ENCODE results near the gene HCAR2.
"Not testable (repeated sequence)": the region's sequence is repeated elsewhere in the genome, so short reads cannot be mapped to it uniquely, and the experiment has no call there.

DNA sequence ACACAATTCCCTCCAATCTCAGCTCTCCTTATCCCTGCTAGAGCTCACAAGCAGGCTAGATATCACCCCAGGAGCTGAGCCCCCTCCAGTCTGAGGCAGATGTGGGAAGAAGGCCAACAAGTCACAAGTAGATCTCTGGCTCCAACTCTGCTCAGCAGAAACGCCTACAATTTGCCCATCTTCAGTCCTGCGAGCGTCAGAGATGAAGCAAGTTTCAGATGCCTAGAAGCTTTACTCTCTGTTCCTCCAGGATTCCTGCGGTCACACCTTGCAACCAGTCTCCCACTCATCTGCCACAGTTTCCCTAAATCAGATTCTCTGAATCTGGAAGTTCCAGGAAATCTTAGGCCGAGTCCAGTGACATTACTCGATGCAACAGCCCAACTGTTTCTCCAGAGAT lies 12.1 kb upstream of the HCAR2 start:
- TF ChIP-seq ZNF746 (CRISPR knock-in tag; IDR thresholded peaks at IDR 0.05); MXI1 (IDR thresholded peaks at IDR 0.05; ENCODE audit: borderline replicate concordance, low read depth, low read length); FOXA1 (IDR thresholded peaks at IDR 0.05); FOXA1 (CRISPR knock-in tag; IDR thresholded peaks at IDR 0.05); SRSF4 (IDR thresholded peaks at IDR 0.05; ENCODE audit: low read depth, low read length, poor library complexity, severe bottlenecking); CBFB (CRISPR knock-in tag; IDR thresholded peaks at IDR 0.05); CTCF (CRISPR knock-in tag; IDR thresholded peaks at IDR 0.05); PRMT3 (CRISPR knock-in tag; IDR thresholded peaks at IDR 0.05; ENCODE audit: borderline replicate concordance, low read depth): not testable (repeated sequence)
- TF ChIP-seq, protein P1, sequence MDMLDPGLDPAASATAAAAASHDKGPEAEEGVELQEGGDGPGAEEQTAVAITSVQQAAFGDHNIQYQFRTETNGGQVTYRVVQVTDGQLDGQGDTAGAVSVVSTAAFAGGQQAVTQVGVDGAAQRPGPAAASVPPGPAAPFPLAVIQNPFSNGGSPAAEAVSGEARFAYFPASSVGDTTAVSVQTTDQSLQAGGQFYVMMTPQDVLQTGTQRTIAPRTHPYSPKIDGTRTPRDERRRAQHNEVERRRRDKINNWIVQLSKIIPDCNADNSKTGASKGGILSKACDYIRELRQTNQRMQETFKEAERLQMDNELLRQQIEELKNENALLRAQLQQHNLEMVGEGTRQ (IDR thresholded peaks at IDR 0.05; ENCODE audit: low read depth, low read length): not testable (repeated sequence)
- TF ChIP-seq, protein P1 (CRISPR knock-in tag; IDR thresholded peaks at IDR 0.05; ENCODE audit: borderline replicate concordance): not testable (repeated sequence)
